Activated CD4-positive, alpha-beta T cell treated with anti-CD3 and anti-CD28 coated beads, Interleukin-2, Interleukin-6, amounts not matched to agents 100 ng/mL and 50 ng/mL, durations not matched to agents 16 hours and 8 hours (primary cell): ENCODE results near the gene HEXD.
A peak's percentile ranks its signal among the peaks of the same experiment; 100 is the strongest.
"Not testable (repeated sequence)": the region's sequence is repeated elsewhere in the genome, so short reads cannot be mapped to it uniquely, and the experiment has no call there.

Source experiments
- DNase-seq: peaks from one replicate; pipeline ENCODE4 v3.0.0-alpha.2; 2020

Gene HEXD

DNA sequence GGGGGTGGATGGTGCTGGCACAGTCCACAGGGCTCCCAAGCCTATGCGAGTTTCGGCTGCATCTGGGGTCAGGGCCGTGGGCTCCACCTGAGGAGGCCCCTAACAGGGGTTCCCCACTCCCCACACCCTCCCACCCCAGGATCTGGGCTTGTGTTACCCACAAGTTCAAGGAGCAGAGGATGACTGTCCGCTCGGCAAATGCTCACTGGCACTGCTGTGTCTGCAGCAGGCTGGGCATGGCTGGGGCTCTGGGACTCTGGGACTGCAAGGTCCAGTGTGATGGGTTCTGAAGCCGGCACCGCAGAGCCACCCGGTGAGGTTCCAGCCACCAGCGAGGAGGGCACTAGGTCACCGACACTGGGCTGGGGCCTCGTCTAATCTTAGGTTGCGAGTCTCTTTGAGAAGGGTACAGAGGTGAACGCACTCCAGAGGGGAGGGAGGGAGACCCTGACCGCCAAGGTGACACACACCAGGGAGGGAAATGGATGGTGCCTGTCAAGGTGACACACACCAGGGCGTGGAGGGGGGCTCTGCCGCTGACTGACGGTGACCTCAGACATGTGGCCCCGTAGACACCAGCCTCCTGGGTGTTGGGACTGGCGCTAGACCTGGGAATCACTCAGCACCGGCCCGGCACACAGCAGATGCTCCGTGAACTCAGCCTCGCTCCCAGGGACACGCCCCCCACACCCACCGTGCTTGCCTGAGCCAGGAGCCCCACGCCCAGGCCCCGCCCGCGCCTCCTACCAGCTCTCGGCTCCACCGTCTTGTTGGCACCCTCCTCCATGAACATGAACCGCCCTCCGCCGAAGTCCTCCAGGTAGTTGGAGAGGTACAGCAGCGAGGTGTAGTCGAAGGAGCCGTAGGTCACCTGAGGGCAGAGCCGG, 20.5 kb upstream of the HEXD start:
- DNase-seq: no peak

DNA sequence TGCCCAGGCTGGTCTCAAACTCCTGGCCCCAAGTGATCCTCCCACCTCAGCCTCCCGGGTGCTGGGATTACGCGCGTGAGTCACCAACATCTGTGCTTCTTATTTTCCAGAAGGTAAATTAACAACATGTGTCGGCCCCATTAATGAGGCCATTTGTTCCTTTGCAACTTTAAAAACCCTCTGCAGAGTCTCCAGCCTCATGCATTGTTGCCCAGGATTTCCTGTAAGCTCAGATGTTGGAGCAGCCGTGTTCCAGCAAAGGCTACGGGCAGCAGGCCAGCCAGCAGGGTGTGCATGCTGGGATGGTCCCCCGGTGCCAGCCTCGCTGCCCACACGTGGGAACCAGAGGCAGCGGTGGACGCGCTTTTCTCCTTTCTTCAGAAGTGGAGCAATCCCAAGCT, 19.1 kb upstream of the HEXD start:
- no peak for DNase-seq

DNA sequence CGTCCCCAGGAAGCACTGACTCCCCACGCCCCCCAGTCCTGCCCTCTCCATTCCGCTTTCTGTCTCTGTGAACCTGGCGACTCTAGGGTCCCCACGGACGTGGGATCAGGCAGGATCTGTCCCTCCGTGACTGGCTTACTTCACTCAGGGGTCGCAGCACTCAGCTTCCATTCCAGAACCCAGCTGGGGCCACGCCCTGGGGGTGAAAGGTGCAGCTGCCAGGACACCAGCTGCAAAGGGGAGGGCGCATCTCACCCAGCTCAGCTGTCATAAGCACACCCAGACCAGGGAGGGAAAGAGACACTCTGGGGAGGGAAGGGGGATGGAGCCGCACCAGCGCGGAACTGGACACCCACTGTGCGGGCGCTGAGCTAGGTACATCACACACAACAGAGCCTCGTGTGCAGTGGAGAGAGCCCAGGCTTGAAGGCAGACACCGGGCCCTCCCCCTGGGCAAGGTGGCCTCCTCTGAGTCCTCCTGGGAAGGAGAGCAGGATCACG, 18.5 kb upstream of the HEXD start:
- no peak for DNase-seq

DNA sequence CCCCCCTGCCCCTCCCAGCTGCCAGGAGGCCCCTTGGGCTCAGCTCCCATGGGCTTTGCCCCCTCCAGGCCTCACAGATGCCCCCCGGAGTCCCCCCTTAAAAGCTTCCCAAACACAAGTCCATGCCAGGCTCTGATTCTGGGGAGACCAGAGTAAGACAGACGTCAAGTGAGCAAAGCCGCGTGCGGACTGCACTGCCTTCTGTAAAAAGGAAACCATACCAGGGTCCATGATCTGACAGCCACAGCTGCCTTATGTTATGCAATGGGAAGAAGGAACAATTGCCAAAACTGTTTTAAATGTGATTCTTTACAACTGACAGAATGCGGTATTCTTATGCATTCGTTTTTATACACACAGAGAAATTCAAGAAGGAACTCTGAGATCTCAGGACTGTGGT, 17.9 kb upstream of the HEXD start:
- no peak for DNase-seq

GRCh38 chr17:82400830-82401229, 17.3 kb upstream of the HEXD start:
- peak; percentile 74 for DNase-seq

DNA sequence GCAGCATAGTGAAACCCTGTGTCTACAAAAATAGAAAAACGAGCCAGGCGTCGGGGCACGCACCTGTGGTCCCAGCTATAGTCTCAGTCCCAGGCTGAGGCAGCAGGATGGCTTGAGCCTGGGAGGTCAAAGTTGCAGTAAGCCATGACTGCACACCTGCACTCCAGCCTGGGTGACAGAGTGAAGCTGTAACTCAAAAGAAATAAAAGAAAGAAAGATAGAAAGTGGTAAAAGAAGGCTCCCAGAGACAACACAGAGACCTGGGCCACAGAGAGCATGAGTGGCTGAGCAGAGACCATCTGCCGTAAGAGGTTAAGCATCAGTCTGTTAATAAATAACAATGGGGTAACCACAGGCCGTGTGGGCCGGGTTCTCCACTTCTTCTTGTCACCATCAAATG, 15.3 kb upstream of the HEXD start:
- DNase-seq: no peak

GRCh38 chr17:82403662-82404660, 14.2 kb upstream of the HEXD start:
- no peak for DNase-seq

- no peak for DNase-seq
Measured at GRCh38 chr17:82405051-82405450, 13.1 kb upstream of the HEXD start.

- DNase-seq: no peak
Measured at GRCh38 chr17:82406131-82406671, 11.9 kb upstream of the HEXD start.

DNA sequence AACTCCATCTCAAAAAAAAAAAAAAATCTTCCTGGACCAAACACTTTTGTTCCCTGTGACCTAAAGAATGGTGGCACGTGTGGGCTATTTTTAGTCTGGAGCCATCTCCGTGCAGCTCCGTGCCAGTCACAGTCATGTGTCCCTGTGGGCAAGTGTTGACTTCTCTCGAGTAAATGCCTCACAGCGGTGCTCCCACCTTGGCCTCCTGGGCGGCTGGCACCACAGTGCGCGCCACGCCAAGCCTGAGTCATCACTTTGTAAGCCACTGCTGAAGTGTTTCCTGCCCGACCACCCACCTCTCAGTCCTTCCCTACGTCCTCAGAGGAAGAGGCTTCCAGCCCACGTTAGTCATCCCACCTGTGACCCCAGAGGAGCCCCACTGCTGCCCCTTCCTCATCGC, 10.9 kb upstream of the HEXD start:
- DNase-seq: no peak

- DNase-seq: no peak
Measured at GRCh38 chr17:82408288-82408937, 9.7 kb upstream of the HEXD start.

DNA sequence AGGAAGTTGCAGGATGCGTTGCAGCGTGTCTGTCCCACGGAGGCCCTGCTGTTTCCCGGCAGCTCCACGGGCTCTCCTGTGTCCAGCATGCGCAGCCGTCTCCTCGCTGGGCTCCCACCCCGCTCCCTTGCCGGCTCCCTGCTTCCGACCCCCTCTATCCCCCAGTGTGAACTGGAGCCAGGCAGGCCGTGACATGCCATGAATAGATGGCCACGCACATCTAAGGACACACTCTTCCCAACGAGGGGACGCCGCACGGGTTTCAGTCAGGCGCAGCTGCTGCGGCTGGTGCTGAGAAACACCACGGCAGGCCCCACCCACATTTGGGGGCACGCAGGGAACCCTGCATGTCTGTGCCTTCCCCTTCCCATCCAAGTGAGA, 9.2 kb upstream of the HEXD start:
- DNase-seq: no peak

GRCh38 chr17:82410014-82410716, 8.0 kb upstream of the HEXD start:
- DNase-seq: no peak

- no peak for DNase-seq
Measured at GRCh38 chr17:82411396-82412053, 6.6 kb upstream of the HEXD start.

GRCh38 chr17:82412081-82412480, 6.1 kb upstream of the HEXD start:
- DNase-seq: not testable (repeated sequence)

DNA sequence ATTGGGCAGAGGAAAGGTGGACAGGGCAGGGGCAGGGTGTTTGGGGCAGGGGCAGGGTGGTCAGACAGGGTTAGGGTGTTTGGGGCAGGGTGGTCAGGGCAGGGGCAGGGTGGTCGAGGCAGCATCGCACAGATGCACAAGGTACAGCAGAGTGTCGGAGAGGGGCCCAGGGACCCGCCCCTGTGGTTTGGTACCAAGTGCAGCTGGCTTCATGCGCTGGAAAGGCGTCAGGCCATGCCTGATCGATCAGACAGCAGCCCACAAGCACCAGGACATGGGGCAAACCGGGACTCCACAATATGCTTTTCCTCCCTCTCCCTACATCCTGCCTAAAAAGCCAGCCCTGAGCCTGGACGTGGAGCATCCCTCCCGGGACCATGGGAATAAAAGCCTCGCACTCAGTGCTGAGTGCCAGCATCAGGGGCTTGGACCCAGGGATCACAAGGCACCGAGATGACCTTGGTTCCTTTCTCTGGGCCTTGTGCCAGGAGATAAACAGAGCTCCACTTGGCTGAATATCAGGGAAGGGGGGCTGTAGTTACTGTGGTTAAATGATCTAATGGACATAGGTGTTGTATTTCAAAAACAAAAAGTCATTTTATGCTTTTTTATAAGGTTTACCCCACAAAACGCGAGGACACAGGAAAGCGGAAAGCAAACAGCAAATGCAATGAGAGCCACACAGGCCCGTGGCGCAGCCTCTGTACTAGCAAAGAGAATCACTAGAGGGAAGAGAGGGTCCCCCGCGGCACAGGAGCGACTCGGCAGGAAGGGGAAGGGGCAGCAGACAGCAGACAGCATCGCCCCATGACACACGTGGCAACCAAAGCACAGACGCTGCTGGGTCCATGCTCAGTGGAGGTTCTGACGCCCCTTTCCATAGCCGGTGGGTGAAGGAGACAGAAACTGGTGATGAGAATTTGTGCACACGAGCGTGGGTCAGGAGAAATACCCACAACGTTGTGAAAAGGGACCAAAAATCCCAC, 5.3 kb upstream of the HEXD start:
- no peak for DNase-seq

DNA sequence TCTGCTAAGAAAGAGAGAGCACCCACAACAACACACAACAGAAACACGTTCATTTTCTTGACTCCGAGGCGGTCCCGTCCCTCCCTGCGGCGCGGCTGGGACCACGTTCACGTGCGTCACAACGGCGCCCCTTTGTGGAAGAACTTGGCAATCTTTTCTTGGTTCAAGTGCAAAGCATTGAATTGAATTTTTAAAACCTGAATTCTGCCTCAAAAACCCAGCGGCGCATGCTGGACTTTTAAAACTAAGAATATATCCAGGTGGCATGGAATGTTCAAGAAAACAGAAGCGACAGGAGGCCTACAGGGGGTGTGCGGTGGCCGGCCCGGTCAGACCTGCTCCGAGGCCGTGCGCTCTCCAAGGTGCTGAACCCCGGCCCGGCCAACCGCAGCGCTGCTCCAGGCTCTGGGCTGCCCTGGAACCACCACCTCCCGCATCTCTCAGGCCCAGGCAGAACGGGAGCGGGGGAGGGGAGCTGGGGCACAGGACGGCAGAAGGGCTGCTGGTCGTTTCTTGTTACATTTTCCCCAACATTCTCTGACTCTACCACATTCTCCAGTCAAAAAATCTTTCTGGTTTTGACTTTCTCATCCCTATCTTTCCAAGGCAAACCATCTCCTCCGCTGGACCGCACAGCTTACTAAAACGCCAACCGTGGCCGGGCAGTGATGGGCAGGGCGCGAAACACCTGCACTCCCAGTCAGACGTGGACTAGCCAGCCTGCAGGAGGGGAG, 3.4 kb upstream of the HEXD start:
- peak; percentile 80 for DNase-seq

DNA sequence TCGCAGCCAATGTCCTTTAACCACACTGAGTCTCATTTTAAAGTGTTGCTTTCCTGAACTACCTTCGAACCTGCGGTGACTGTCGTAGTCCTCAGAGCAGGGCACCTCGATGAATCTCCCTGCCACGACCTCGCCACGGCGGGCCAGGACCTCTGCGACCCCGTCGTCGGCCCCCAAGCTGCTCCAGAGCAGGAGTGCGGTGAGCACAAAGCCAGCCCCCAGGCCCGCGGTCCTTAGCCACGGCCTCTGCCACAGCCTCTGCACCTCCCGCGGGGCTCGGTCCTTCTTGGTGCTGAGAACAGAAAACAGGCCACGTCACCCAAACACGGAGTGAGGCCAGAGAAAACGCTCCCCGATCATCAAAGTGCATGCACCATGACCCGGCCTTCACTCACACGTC, 2.8 kb upstream of the HEXD start:
- no peak for DNase-seq

DNA sequence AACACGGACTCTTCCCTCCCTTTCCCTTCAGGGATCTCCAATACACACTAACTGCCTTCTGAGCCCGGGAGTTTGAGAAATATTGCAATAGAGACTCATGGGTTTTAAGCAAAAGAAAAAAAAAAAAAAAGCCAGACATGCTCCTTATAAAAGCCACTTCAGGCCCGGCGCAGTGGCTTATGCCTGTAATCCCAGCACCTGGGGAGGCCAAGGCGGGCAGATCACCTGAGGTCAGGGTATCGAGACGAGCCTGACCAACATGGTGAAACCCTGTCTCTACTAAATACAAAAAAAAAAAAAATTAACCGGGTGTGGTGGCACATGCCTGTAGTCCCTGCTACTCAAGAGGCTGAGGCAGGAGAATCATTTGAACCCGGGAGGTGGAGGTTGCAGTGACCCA, 2.4 kb upstream of the HEXD start:
- no peak for DNase-seq

GRCh38 chr17:82416264-82416663, 1.9 kb upstream of the HEXD start:
- no peak for DNase-seq
